CD4-positive, CD25-positive, alpha-beta regulatory T cell (primary cell): ENCODE data around the gene CUL3. TPM values are rescaled to one million over a fixed set of nuclear protein-coding genes. Genes with fewer than 3 reads are reported as not detected.
A peak's percentile ranks its signal among the peaks of the same experiment; 100 is the strongest.

Source experiments
- ATAC-seq, 2 donors: fragments of 150-1000 bp; cut with Tn5 transposase; one replicate each; pipeline ENCODE4 v1.10.0; 2021; ENCODE audit warnings: low read depth in 2 of 2, moderate number of reproducible peaks in 2 of 2, moderate library complexity in 1 of 2
- DNase-seq, 3 donors: peaks; one replicate each; pipeline versions ENCODE4 v3.0.0 to v3.0.0-alpha.2; 2012 to 2022; ENCODE audit warnings: mixed read lengths in 1 of 3
- H3K27ac ChIP-seq: one replicate; pipeline ENCODE4 v1.7.0; 2013; ENCODE audit warnings: mild to moderate bottlenecking, low read length; ENCODE audit not compliant: insufficient read depth, poor library complexity, severe bottlenecking
- H3K27me3 ChIP-seq: one replicate; pipeline ENCODE4 v1.7.0; 2013; ENCODE audit warnings: low read length; ENCODE audit not compliant: control insufficient read depth, insufficient read depth
- H3K36me3 ChIP-seq: one replicate; pipeline ENCODE4 v1.7.0; 2013; ENCODE audit warnings: mild to moderate bottlenecking, low read length, moderate library complexity; ENCODE audit not compliant: control insufficient read depth, insufficient read depth
- H3K4me1 ChIP-seq: 2 replicates; pipeline ENCODE4 v1.7.0; 2013; ENCODE audit warnings: mild to moderate bottlenecking, low read length; ENCODE audit not compliant: insufficient read depth, control insufficient read depth, poor library complexity, severe bottlenecking
- H3K4me3 ChIP-seq: one replicate; pipeline ENCODE4 v1.7.0; 2013; ENCODE audit warnings: low read depth, mild to moderate bottlenecking, low read length, moderate library complexity
- H3K9me3 ChIP-seq, 2 experiments: 1 replicate in 1 of 2; 2 replicates in 1 of 2; pipeline ENCODE4 v1.7.0; 2013; ENCODE audit warnings: low read length in 2 of 2, mild to moderate bottlenecking in 1 of 2, moderate library complexity in 1 of 2; ENCODE audit not compliant: control insufficient read depth in 2 of 2
- H3K27ac Mint-ChIP-seq, 3 donors: one replicate each; pipeline ENCODE4 v1.8.0; 2020 to 2022; ENCODE audit warnings: mild to moderate bottlenecking in 3 of 3, mixed read lengths in 3 of 3, moderate library complexity in 2 of 3
- H3K27me3 Mint-ChIP-seq: one replicate; pipeline ENCODE4 v1.8.0; 2022; ENCODE audit warnings: mild to moderate bottlenecking, mixed read lengths
- H3K36me3 Mint-ChIP-seq: one replicate; pipeline ENCODE4 v1.8.0; 2020; ENCODE audit warnings: mixed read lengths
- H3K4me1 Mint-ChIP-seq, 4 donors: one replicate each; pipeline ENCODE4 v1.8.0; 2020 to 2022; ENCODE audit warnings: mixed read lengths in 4 of 4, mild to moderate bottlenecking in 1 of 4
- H3K4me3 Mint-ChIP-seq, 4 donors: one replicate each; pipeline ENCODE4 v1.8.0; 2020 to 2022; ENCODE audit warnings: mild to moderate bottlenecking in 4 of 4, mixed read lengths in 4 of 4, moderate library complexity in 3 of 4
- H3K9me3 Mint-ChIP-seq, 7 donors: one replicate each; pipeline ENCODE4 v1.8.0; 2020 to 2022; ENCODE audit warnings: mixed read lengths in 7 of 7, mild to moderate bottlenecking in 3 of 7, moderate library complexity in 2 of 7
- polyA plus RNA-seq, 4 donors: library from polyadenylated mRNA; unstranded; fragments of 300-500 nt; fragmentation: Illumina TruSeq; gene quantifications; one replicate each; pipeline ENCODE4 v1.2.3, GENCODE V29; 2021
- total RNA-seq: library from RNA; stranded (reverse); gene quantifications from one replicate; pipeline ENCODE4 v1.2.3, GENCODE V29; 2022

The CUL3 gene
- total and polyA plus RNA-seq, 5 donors from 2014 or later: 26.1 to 139 (median 43.6) TPM

- Histone ChIP-seq H3K27me3 (peaks cover 3% of the 10 kb centered on the region), H3K36me3 (no peaks in the 10 kb centered on the region), H3K27ac (no peak overlapping the region), H3K4me1 (no peaks in the 10 kb centered on the region), H3K9me3 (no peaks in the 10 kb centered on the region), H3K4me3 (no peak overlapping the region)
- Mint-ChIP-seq H3K27ac (peak overlapping the region in 1 of 3 donors; percentile 15), H3K4me1 (peaks cover 0 to 5% (median 0%) of the 10 kb centered on the region in 4 donors), H3K4me3 (no peak overlapping the region), H3K36me3 (no peaks in the 10 kb centered on the region), H3K27me3 (peaks cover 7% of the 10 kb centered on the region), H3K9me3 (peaks cover 0 to 5% (median 0%) of the 10 kb centered on the region in 7 donors)
- DNase-seq (no peak), ATAC-seq (no peak)
These were observed 151.7 kb downstream of the CUL3 start for GRCh38 chr2:224433442-224433841.

- no peak overlapping the region for H3K27ac ChIP-seq
- Mint-ChIP-seq H3K4me1 (peaks cover 0 to 4% (median 0%) of the 10 kb centered on the region in 4 donors), H3K27ac (no peak overlapping the region)
These were observed 153.1 kb downstream of the CUL3 start for GRCh38 chr2:224432003-224432579.

GRCh38 chr2:224429441-224429810 lies 155.7 kb downstream of the CUL3 start:
- peaks cover 0 to 8% (median 2%) of the 10 kb centered on the region in 7 donors for H3K9me3 Mint-ChIP-seq
- H3K4me1 Mint-ChIP-seq: peaks cover 0 to 4% (median 0%) of the 10 kb centered on the region in 4 donors
- H3K27me3 ChIP-seq: no peaks in the 10 kb centered on the region
- no peaks in the 10 kb centered on the region for H3K9me3 ChIP-seq
- no peaks in the 10 kb centered on the region for H3K36me3 ChIP-seq
- H3K36me3 Mint-ChIP-seq: no peaks in the 10 kb centered on the region
- no peak overlapping the region for H3K27ac Mint-ChIP-seq
- peaks cover 13% of the 10 kb centered on the region for H3K27me3 Mint-ChIP-seq
- no peak overlapping the region for H3K4me3 Mint-ChIP-seq
- DNase-seq: no peak
- H3K4me3 ChIP-seq: no peak overlapping the region
- no peaks in the 10 kb centered on the region for H3K4me1 ChIP-seq
- no peak for ATAC-seq
- H3K27ac ChIP-seq: no peak overlapping the region

More at GRCh38 chr2:224432003-224432579, 153.1 kb downstream of the CUL3 start:
- Histone ChIP-seq H3K36me3 (no peaks in the 10 kb centered on the region), H3K27me3 (no peaks in the 10 kb centered on the region), H3K4me3 (no peak overlapping the region), H3K4me1 (no peaks in the 10 kb centered on the region), H3K9me3 (no peaks in the 10 kb centered on the region)
- Mint-ChIP-seq H3K27me3 (peaks cover 7% of the 10 kb centered on the region), H3K4me3 (no peak overlapping the region), H3K36me3 (no peaks in the 10 kb centered on the region), H3K9me3 (peaks cover 0 to 5% (median 0%) of the 10 kb centered on the region in 7 donors)
- ATAC-seq (no peak), DNase-seq (no peak)

- Mint-ChIP-seq H3K9me3 (peaks cover 0 to 8% (median 2%) of the 10 kb centered on the region in 7 donors), H3K27ac (no peak overlapping the region)
These were observed 156.2 kb downstream of the CUL3 start for GRCh38 chr2:224428787-224429440.

GRCh38 chr2:224427471-224427870 lies 157.7 kb downstream of the CUL3 start:
- H3K36me3 Mint-ChIP-seq: no peaks in the 10 kb centered on the region
- H3K4me3 Mint-ChIP-seq: peak overlapping the region in 1 of 4 donors; percentile 54
- no peaks in the 10 kb centered on the region for H3K4me1 ChIP-seq
- H3K27me3 Mint-ChIP-seq: peaks cover 23% of the 10 kb centered on the region
- H3K4me1 Mint-ChIP-seq: peaks cover 0 to 4% (median 0%) of the 10 kb centered on the region in 4 donors
- H3K4me3 ChIP-seq: no peak overlapping the region
- H3K27me3 ChIP-seq: no peaks in the 10 kb centered on the region
- H3K27ac ChIP-seq: no peak overlapping the region
- no peak for DNase-seq
- no peaks in the 10 kb centered on the region for H3K9me3 ChIP-seq
- H3K9me3 Mint-ChIP-seq: peaks cover 0 to 8% (median 2%) of the 10 kb centered on the region in 7 donors
- H3K27ac Mint-ChIP-seq: no peak overlapping the region
- H3K36me3 ChIP-seq: no peaks in the 10 kb centered on the region
- no peak for ATAC-seq

More at GRCh38 chr2:224428787-224429440, 156.2 kb downstream of the CUL3 start:
- Histone ChIP-seq H3K4me3 (no peak overlapping the region), H3K27ac (no peak overlapping the region), H3K36me3 (no peaks in the 10 kb centered on the region), H3K27me3 (no peaks in the 10 kb centered on the region), H3K4me1 (no peaks in the 10 kb centered on the region), H3K9me3 (no peaks in the 10 kb centered on the region)
- H3K4me3 Mint-ChIP-seq: no peak overlapping the region
- peaks cover 18% of the 10 kb centered on the region for H3K27me3 Mint-ChIP-seq
- H3K4me1 Mint-ChIP-seq: peaks cover 0 to 4% (median 0%) of the 10 kb centered on the region in 4 donors
- ATAC-seq (no peak), DNase-seq (no peak)
- H3K36me3 Mint-ChIP-seq: no peaks in the 10 kb centered on the region

- H3K9me3 Mint-ChIP-seq: peaks cover 0 to 8% (median 2%) of the 10 kb centered on the region in 7 donors
- ATAC-seq (no peak), DNase-seq (no peak)
- peak overlapping the region in 1 of 3 donors; percentile 16 for H3K27ac Mint-ChIP-seq
- Histone ChIP-seq H3K4me1 (no peaks in the 10 kb centered on the region), H3K27ac (no peak overlapping the region), H3K27me3 (no peaks in the 10 kb centered on the region), H3K36me3 (no peaks in the 10 kb centered on the region), H3K4me3 (no peak overlapping the region), H3K9me3 (no peaks in the 10 kb centered on the region)
- no peak overlapping the region for H3K4me3 Mint-ChIP-seq
- no peaks in the 10 kb centered on the region for H3K36me3 Mint-ChIP-seq
- no peaks in the 10 kb centered on the region for H3K4me1 Mint-ChIP-seq
- peaks cover 23% of the 10 kb centered on the region for H3K27me3 Mint-ChIP-seq
These were observed 158.5 kb downstream of the CUL3 start for GRCh38 chr2:224426656-224427055.

GRCh38 chr2:224421065-224421464 lies 164.1 kb downstream of the CUL3 start:
- Histone ChIP-seq H3K27ac (no peak overlapping the region), H3K9me3 (no peaks in the 10 kb centered on the region), H3K4me1 (no peaks in the 10 kb centered on the region), H3K36me3 (no peaks in the 10 kb centered on the region), H3K4me3 (no peak overlapping the region), H3K27me3 (peaks cover 4% of the 10 kb centered on the region)
- peaks cover 0 to 8% (median 1%) of the 10 kb centered on the region in 7 donors for H3K9me3 Mint-ChIP-seq
- H3K4me3 Mint-ChIP-seq: peak overlapping the region in 1 of 4 donors; percentile 30
- H3K4me1 Mint-ChIP-seq: no peaks in the 10 kb centered on the region
- ATAC-seq (no peak), DNase-seq (no peak)
- H3K27me3 Mint-ChIP-seq: peaks cover 20% of the 10 kb centered on the region
- H3K27ac Mint-ChIP-seq: no peak overlapping the region
- H3K36me3 Mint-ChIP-seq: no peaks in the 10 kb centered on the region
